NCI-H1092 treated with DMSO at 0.1 percent for 48 hours (cell line): ENCODE data around the gene KIAA0753.

Source experiments
- DNase-seq: peaks from one replicate; lab custom pipeline; 2025; lab: John Stamatoyannopoulos, UW

The KIAA0753 gene

GRCh38 chr17:6640536-6641246 is at the start of gene KIAA0753, which contains the start of gene TXNDC17:
KIAA0753 (minus strand) TSS chr17:6640711; CDS start chr17:6635103, 5,608 bp downstream.
TXNDC17 (plus strand) TSS chr17:6641060; CDS start chr17:6641083, 23 bp downstream.
- DNase-seq = peak; percentile 83

GRCh38 chr17:6688944-6689343 is 48.4 kb upstream of the KIAA0753 start:
- DNase-seq = no peak

GRCh38 chr17:6686026-6686425 is 45.5 kb upstream of the KIAA0753 start:
- no peak for DNase-seq

- no peak for DNase-seq
Measured at GRCh38 chr17:6684881-6685767, 44.6 kb upstream of the KIAA0753 start.

GRCh38 chr17:6684460-6684783 is 43.9 kb upstream of the KIAA0753 start:
- DNase-seq = no peak

- DNase-seq = no peak
Measured at GRCh38 chr17:6683730-6684459, 43.4 kb upstream of the KIAA0753 start.

GRCh38 chr17:6683081-6683684 is 42.7 kb upstream of the KIAA0753 start:
- DNase-seq = no peak

- DNase-seq = no peak
Measured at GRCh38 chr17:6682339-6682738, 41.8 kb upstream of the KIAA0753 start.

GRCh38 chr17:6681671-6682070 is 41.2 kb upstream of the KIAA0753 start:
- no peak for DNase-seq

GRCh38 chr17:6681176-6681575 is 40.7 kb upstream of the KIAA0753 start:
- DNase-seq = no peak

GRCh38 chr17:6679241-6679640 is 38.7 kb upstream of the KIAA0753 start:
- no peak for DNase-seq

- no peak for DNase-seq
Measured at GRCh38 chr17:6677946-6678345, 37.4 kb upstream of the KIAA0753 start.

- no peak for DNase-seq
Measured at GRCh38 chr17:6677158-6677831, 36.8 kb upstream of the KIAA0753 start.

GRCh38 chr17:6676802-6677157 is 36.3 kb upstream of the KIAA0753 start:
- no peak for DNase-seq

- DNase-seq = no peak
Measured at GRCh38 chr17:6675201-6675825, 34.8 kb upstream of the KIAA0753 start.

GRCh38 chr17:6674586-6674985 is 34.1 kb upstream of the KIAA0753 start:
- no peak for DNase-seq

- no peak for DNase-seq
Measured at GRCh38 chr17:6671431-6671830, 30.9 kb upstream of the KIAA0753 start.

GRCh38 chr17:6670999-6671398 is 30.5 kb upstream of the KIAA0753 start:
- DNase-seq = no peak

- DNase-seq = no peak
Measured at GRCh38 chr17:6670571-6670970, 30.1 kb upstream of the KIAA0753 start.

GRCh38 chr17:6669479-6670212 is 29.1 kb upstream of the KIAA0753 start:
- no peak for DNase-seq
